Dermis blood vessel endothelial cell (primary cell): Measurements from ENCODE around the gene MARVELD2. TPM values are rescaled to one million over a fixed set of nuclear protein-coding genes. Genes with fewer than 3 reads are reported as not detected.
"Not testable (repeated sequence)": the region's sequence is repeated elsewhere in the genome, so short reads cannot be mapped to it uniquely, and the experiment has no call there.

Experiments
- DNase-seq: peaks from one replicate; pipeline ENCODE4 v3.0.0; 2010
- total RNA-seq: library from RNA; depleted of rRNA; stranded (reverse); fragments of >200 nt; gene quantifications from 2 replicates; pipeline ENCODE4 v1.2.3, GENCODE V29; 2014

MARVELD2 gene
- total RNA-seq, 1 donor from 2014 or later, result 2.0 TPM

- no peak for DNase-seq
These were observed 34.6 kb downstream of the MARVELD2 start for GRCh38 chr5:69449511-69449910.

- peak; percentile 45 for DNase-seq
These were observed 35.2 kb downstream of the MARVELD2 start for GRCh38 chr5:69450116-69450515.

- not testable (repeated sequence) for DNase-seq
These were observed 35.6 kb downstream of the MARVELD2 start for GRCh38 chr5:69450527-69450926.

GRCh38 chr5:69451941-69452647 lies 37.2 kb downstream of the MARVELD2 start:
- DNase-seq, result no peak

- not testable (repeated sequence) for DNase-seq
These were observed 38.6 kb downstream of the MARVELD2 start for GRCh38 chr5:69453487-69453886.

- no peak for DNase-seq
These were observed 39.7 kb downstream of the MARVELD2 start for GRCh38 chr5:69454460-69455249.

GRCh38 chr5:69455428-69455988 lies 40.6 kb downstream of the MARVELD2 start:
- DNase-seq, result not testable (repeated sequence)

GRCh38 chr5:69462170-69462569 lies 47.3 kb downstream of the MARVELD2 start:
- no peak for DNase-seq

GRCh38 chr5:69466375-69466774 lies 51.5 kb downstream of the MARVELD2 start:
- DNase-seq, result not testable (repeated sequence)

- no peak for DNase-seq
These were observed 52.7 kb downstream of the MARVELD2 start for GRCh38 chr5:69467442-69468225.

- DNase-seq, result no peak
These were observed 53.7 kb downstream of the MARVELD2 start for GRCh38 chr5:69468631-69469030.

- DNase-seq, result not testable (repeated sequence)
These were observed 56.6 kb downstream of the MARVELD2 start for GRCh38 chr5:69471516-69471915.

- DNase-seq, result not testable (repeated sequence)
These were observed 57.7 kb downstream of the MARVELD2 start for GRCh38 chr5:69472535-69473143.

GRCh38 chr5:69477170-69477569 lies 62.3 kb downstream of the MARVELD2 start:
- peak; percentile 46 for DNase-seq

- not testable (repeated sequence) for DNase-seq
These were observed 63.4 kb downstream of the MARVELD2 start for GRCh38 chr5:69478296-69478695.

- DNase-seq, result peak; percentile 58
These were observed 70.0 kb downstream of the MARVELD2 start for GRCh38 chr5:69484891-69485290.

GRCh38 chr5:69485471-69485870 lies 70.6 kb downstream of the MARVELD2 start:
- DNase-seq, result no peak

- DNase-seq, result no peak
These were observed 74.3 kb downstream of the MARVELD2 start for GRCh38 chr5:69489246-69489645.

GRCh38 chr5:69491027-69491426 lies 76.1 kb downstream of the MARVELD2 start:
- DNase-seq, result no peak

- no peak for DNase-seq
These were observed 77.0 kb downstream of the MARVELD2 start for GRCh38 chr5:69491838-69492390.

GRCh38 chr5:69492391-69492922 lies 77.5 kb downstream of the MARVELD2 start, which contains the start of gene OCLN:
OCLN (plus strand) TSS chr5:69492790; CDS start chr5:69504245, 11,455 bp downstream.
- peak; percentile 61 for DNase-seq
